PC-3 (cell line): ENCODE measurements around the gene FEN1. TPM values are rescaled to one million over a fixed set of nuclear protein-coding genes. Genes with fewer than 3 reads are reported as not detected.

Experiments
- ATAC-seq: fragments of 200-7000 bp; cut with Tn5 transposase; 2 replicates; pipeline ENCODE4 v1.9.1; 2020; ENCODE audit warnings: mild to moderate bottlenecking, moderate library complexity
- BruUV-seq: library from RNA; stranded (reverse); fragments of 400-500 nt; replicated peaks from 2 replicates; lab custom pipeline; 2021; lab: Mats Ljungman, UMichigan
- CTCF ChIA-PET: fragments of 300-600 bp; sonication (Branson Sonifier 250); formaldehyde crosslinking; loops from one replicate; lab custom pipeline; 2022; ENCODE audit warnings: antibody characterized with exemption; lab: Charles Lee
- POLR2A ChIA-PET: fragments of 300-600 bp; sonication (Branson Sonifier 250); formaldehyde crosslinking; loops from one replicate; lab custom pipeline; 2022; ENCODE audit warnings: antibody characterized with exemption; ENCODE audit not compliant: unreplicated experiment; lab: Charles Lee
- DNase-seq: peaks from one replicate; pipeline ENCODE4 v3.0.0-alpha.2; 2015
- H2AFZ ChIP-seq: fragments of 300-600 bp; sonication (generic); 2 replicates; pipeline ENCODE4 v1.6.0; 2016; ENCODE audit warnings: antibody characterized with exemption, low read length
- H3F3A ChIP-seq: fragments of 300-600 bp; sonication (generic); one replicate; pipeline ENCODE4 v1.6.0; 2017; ENCODE audit warnings: antibody characterized with exemption, low read length, control low read depth, mild to moderate bottlenecking; ENCODE audit not compliant: unreplicated experiment
- H3K27ac ChIP-seq: fragments of 300-600 bp; sonication (generic); 2 replicates; pipeline ENCODE4 v1.5.1; 2016; ENCODE audit warnings: mild to moderate bottlenecking, low read length
- H3K27me3 ChIP-seq: fragments of 300-600 bp; sonication (generic); 2 replicates; pipeline ENCODE4 v1.6.1; 2016; ENCODE audit warnings: low read length, mixed read lengths
- H3K36me3 ChIP-seq: fragments of 300-600 bp; sonication (generic); 2 replicates; pipeline ENCODE4 v1.6.1; 2016; ENCODE audit warnings: low read depth, mixed run types, low read length, mixed read lengths
- H3K4me1 ChIP-seq: fragments of 300-600 bp; sonication (generic); 2 replicates; pipeline ENCODE4 v1.5.1; 2016; ENCODE audit warnings: low read length; ENCODE audit not compliant: insufficient read depth
- H3K4me2 ChIP-seq: fragments of 300-600 bp; sonication (generic); 2 replicates; pipeline ENCODE4 v1.6.0; 2016; ENCODE audit warnings: low read length
- H3K4me3 ChIP-seq: fragments of 300-600 bp; sonication (generic); 2 replicates; pipeline ENCODE4 v1.5.1; 2016; ENCODE audit warnings: mild to moderate bottlenecking, low read length, mixed read lengths
- H3K79me2 ChIP-seq: fragments of 300-600 bp; sonication (generic); 2 replicates; pipeline ENCODE4 v1.6.1; 2017; ENCODE audit warnings: low read length, mixed read lengths
- H3K9ac ChIP-seq: fragments of 300-600 bp; sonication (generic); 2 replicates; pipeline ENCODE4 v1.6.0; 2016; ENCODE audit warnings: mild to moderate bottlenecking, low read length
- H3K9me2 ChIP-seq: fragments of 300-600 bp; sonication (generic); replicated peaks from 2 replicates; pipeline ENCODE4 v1.6.1; 2016; ENCODE audit warnings: mixed run types, low read length, mixed read lengths
- H3K9me3 ChIP-seq: fragments of 300-600 bp; sonication (generic); 2 replicates; pipeline ENCODE4 v1.6.1; 2016; ENCODE audit warnings: low read length, mixed read lengths
- H4K20me1 ChIP-seq: fragments of 300-600 bp; sonication (generic); 2 replicates; pipeline ENCODE4 v1.6.1; 2016; ENCODE audit warnings: low read length, mixed read lengths
- CTCF ChIP-seq: fragments of 300-600 bp; sonication (generic); conservative IDR thresholded peaks from 2 replicates; pipeline ENCODE4 v1.5.1; 2017; ENCODE audit warnings: antibody characterized with exemption, low read depth, mild to moderate bottlenecking, low read length
- EZH2 ChIP-seq: fragments of 300-600 bp; sonication (generic); IDR thresholded peaks from one replicate; pipeline ENCODE4 v1.6.1; 2017; ENCODE audit warnings: antibody characterized with exemption, mild to moderate bottlenecking, low read length; ENCODE audit not compliant: unreplicated experiment
- EZH2phosphoT487 ChIP-seq: fragments of 300-600 bp; sonication (generic); IDR thresholded peaks from 2 replicates; pipeline ENCODE4 v1.6.1; 2018; ENCODE audit warnings: mild to moderate bottlenecking, antibody characterized with exemption, low read length, borderline replicate concordance
- intact Hi-C: fragments of 100-400 bp; cut with micrococcal nuclease; formaldehyde crosslinking; loops from 2 replicates; pipeline ENCODE4 v1.9.0; 2023
- total RNA-seq: library from RNA; depleted of rRNA; stranded (reverse); fragments of >200 nt; gene quantifications from 2 replicates; pipeline ENCODE4 v1.2.3, GENCODE V29; 2014

FEN1 gene
- total RNA-seq, 1 experiment from 2014 or later = 132 TPM

GRCh38 chr11:61785837-61786402 is 6.8 kb upstream of the FEN1 start:
- Histone ChIP-seq H3K27me3 (no peaks in the 10 kb centered on the region), H3K4me1 (no peaks in the 10 kb centered on the region), H3K4me2 (no peak overlapping the region), H3K9me2 (no peaks in the 10 kb centered on the region), H3K27ac (no peak overlapping the region), H3K36me3 (peaks cover 38% of the 10 kb centered on the region), H4K20me1 (no peaks in the 10 kb centered on the region), H3F3A (no peaks in the 10 kb centered on the region), H3K9ac (no peak overlapping the region), H2AFZ (no peak overlapping the region), H3K9me3 (no peaks in the 10 kb centered on the region), H3K79me2 (peaks cover 9% of the 10 kb centered on the region), H3K4me3 (no peak overlapping the region)
- TF ChIP-seq EZH2 = no peak
- BruUV-seq = no TSS peak
- POLR2A ChIA-PET = no interaction called here
- DNase-seq (no peak), ATAC-seq (no peak)
- intact Hi-C loops = no loop called here
- CTCF ChIA-PET = no interaction called here

GRCh38 chr11:61787928-61788491 is 4.7 kb upstream of the FEN1 start:
- Histone ChIP-seq H3K4me3 (no peak overlapping the region), H3K4me1 (peaks cover 7% of the 10 kb centered on the region), H3K27ac (no peak overlapping the region), H4K20me1 (no peaks in the 10 kb centered on the region), H3K4me2 (no peak overlapping the region), H3K9ac (no peak overlapping the region), H3K9me3 (no peaks in the 10 kb centered on the region), H2AFZ (no peak overlapping the region), H3K27me3 (no peaks in the 10 kb centered on the region), H3K79me2 (peaks cover 28% of the 10 kb centered on the region), H3K36me3 (peaks cover 38% of the 10 kb centered on the region), H3F3A (no peaks in the 10 kb centered on the region), H3K9me2 (no peaks in the 10 kb centered on the region)
- no TSS peak for BruUV-seq
- ATAC-seq = no peak
- TF ChIP-seq CTCF (peak; percentile 81), EZH2 (no peak)
- intact Hi-C loops = no loop called here
- peak; percentile 48 for DNase-seq
- POLR2A ChIA-PET = no interaction called here
- CTCF ChIA-PET = interaction anchor here (0.5 to 0.7 kb wide), 2 partner anchors 13 to 42 kb away, joined by 4 read pairs; no protein-coding TSS in a partner anchor

GRCh38 chr11:61791737-61792309 is 888 bp upstream of the FEN1 start:
- H4K20me1 ChIP-seq = 0 out of 2 replicates have a peak, but pooled peaks cover 9% of the 10 kb centered on the region
- H3K4me3 ChIP-seq = peak overlapping the region; percentile 97
- H3K9ac ChIP-seq = peak overlapping the region; percentile 95
- H2AFZ ChIP-seq = peak overlapping the region; percentile 78
- peaks cover 14% of the 10 kb centered on the region for H3K4me1 ChIP-seq
- no peaks in the 10 kb centered on the region for H3K9me3 ChIP-seq
- no peaks in the 10 kb centered on the region for H3F3A ChIP-seq
- no peaks in the 10 kb centered on the region for H3K9me2 ChIP-seq
- H3K36me3 ChIP-seq = peaks cover 44% of the 10 kb centered on the region
- no peak for TF ChIP-seq CTCF
- no peak for TF ChIP-seq EZH2phosphoT487
- TF ChIP-seq EZH2 = no peak
- peak overlapping the region; percentile 90 for H3K4me2 ChIP-seq
- CTCF ChIA-PET = interaction anchor here (0.6 to 0.9 kb wide), 3 partner anchors 19 to 316 kb away, joined by 3 to 4 read pairs (median 4); no protein-coding TSS in a partner anchor
- BruUV-seq = TSS peak; percentile 82
- intact Hi-C loops = loop anchor here (1.0 kb wide), 1 partner anchor 25 kb away; the partner anchor contains the start of gene FADS1
- peak overlapping the region; percentile 89 for H3K27ac ChIP-seq
- POLR2A ChIA-PET = interaction anchor here (0.6 to 1.5 kb wide), 2 partner anchors 23 to 25 kb away, joined by 3 to 5 read pairs; no protein-coding TSS in a partner anchor
- H3K27me3 ChIP-seq = no peaks in the 10 kb centered on the region
- ATAC-seq = peak; percentile 66
- H3K79me2 ChIP-seq = peaks cover 67% of the 10 kb centered on the region
- peak; percentile 94 for DNase-seq
